EL (cell line): Measurements from ENCODE around the gene HNRNPAB.
"Not testable (repeated sequence)": the region's sequence is repeated elsewhere in the genome, so short reads cannot be mapped to it uniquely, and the experiment has no call there.

ENCODE experiments used
- DNase-seq: peaks from one replicate; pipeline ENCODE4 v3.0.0-alpha.2; 2016

HNRNPAB gene

GRCh38 chr5:178213003-178213461 lies 8.7 kb downstream of the HNRNPAB start:
- DNase-seq = no peak

GRCh38 chr5:178213748-178214151 lies 9.4 kb downstream of the HNRNPAB start:
- no peak for DNase-seq

- DNase-seq = no peak
Measured at GRCh38 chr5:178214160-178214803, 9.9 kb downstream of the HNRNPAB start.

DNA sequence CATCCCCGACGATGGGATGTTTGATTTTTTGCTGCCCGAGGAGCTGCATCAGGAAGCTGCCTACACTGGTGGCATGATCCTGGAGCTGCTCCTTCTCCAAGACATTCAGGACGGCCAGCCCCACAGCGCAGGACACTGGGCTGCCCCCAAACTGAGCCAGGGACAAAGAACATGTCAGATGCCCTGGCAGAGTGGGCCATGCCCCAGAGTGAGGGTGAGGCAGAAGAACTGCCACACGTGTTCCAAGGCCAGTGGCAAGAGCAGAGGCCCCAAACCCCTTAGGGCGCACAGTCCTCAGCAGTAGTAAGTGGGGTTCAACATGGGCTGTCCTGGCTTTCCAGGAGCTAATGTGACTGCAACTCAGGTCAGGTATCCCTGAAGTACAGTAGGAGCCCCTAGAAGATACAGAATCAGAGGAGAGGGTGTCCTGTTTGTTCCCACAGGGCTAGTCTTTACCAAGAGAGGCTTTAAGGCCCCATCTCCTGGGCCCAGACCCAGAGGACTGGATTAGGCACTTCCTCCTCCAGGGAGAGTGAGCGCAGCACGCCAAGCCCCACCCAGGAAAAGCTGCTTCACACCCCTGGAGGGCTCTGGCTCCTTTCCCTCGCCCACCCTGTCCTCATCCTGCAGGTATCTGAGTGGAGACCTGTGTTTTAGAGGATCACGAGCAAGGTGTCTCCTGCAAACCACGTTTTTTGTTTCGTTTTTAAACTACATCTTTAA lies 11.1 kb downstream of the HNRNPAB start:
- no peak for DNase-seq

DNA sequence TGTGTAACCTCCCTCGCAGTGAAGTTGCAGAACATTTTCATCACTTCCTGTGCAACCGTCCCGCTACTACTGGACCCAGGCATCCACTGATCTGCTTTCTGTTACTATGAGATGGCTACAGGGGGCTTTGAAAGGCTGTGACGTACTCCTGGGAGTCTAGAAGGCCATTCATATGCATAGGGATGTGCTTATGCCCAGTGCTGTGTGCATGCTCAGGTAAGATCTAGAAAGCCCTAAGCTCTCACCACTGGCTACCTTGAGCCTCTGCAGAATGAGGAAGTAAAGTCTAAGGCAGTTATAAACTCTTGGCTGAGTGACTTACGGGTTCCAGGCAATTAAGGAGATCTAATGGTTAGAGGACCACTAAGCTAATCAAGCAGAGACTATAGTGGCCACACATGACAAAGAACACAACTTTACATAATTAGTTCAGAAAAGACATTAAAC lies 11.8 kb downstream of the HNRNPAB start:
- no peak for DNase-seq

- no peak for DNase-seq
Measured at GRCh38 chr5:178216779-178217178, 12.4 kb downstream of the HNRNPAB start.

DNA sequence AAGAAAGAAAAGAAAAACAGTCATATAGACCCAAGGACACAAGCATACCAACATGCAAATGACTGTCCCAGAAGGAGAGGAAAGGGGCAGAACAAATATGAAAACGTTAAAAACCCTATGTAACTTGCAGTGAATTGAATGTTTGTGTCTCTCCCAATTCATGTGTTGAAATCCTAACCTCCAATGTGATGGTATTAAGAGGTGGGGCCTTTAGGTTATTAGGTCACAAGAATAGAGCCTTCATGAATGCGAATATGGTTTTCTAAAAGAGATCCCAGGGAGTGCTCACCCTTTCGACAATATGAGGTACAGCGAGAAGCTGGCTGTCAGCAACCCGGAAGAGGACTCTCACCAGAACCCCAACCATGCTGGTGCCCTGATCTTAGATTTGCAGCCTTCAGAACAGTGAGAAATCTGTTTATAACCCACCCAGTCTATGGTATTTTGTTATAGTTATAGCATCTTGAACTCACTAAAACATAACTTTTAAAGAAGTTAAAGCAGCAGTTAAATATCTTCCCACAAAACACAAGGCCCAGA lies 14.0 kb downstream of the HNRNPAB start:
- DNase-seq = no peak

DNA sequence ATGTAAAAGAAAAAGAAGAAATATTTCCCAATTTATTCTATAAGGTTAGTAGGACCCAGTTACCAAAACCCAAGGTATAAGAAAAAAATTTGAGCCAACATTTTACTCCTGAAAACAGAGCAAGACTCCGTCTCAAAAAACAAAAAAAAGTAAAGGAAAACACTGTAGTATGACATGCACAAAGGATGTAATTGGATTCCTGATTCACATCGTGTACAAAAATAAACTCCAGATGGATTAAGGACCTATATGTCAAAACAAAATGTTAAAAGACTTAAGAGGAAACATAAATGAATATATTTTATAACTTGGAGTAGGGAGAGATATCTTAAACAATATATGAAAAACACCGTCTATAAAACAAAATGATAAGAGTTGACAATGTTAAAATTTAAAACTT lies 14.5 kb downstream of the HNRNPAB start:
- no peak for DNase-seq

GRCh38 chr5:178221282-178221681 lies 16.9 kb downstream of the HNRNPAB start:
- no peak for DNase-seq

DNA sequence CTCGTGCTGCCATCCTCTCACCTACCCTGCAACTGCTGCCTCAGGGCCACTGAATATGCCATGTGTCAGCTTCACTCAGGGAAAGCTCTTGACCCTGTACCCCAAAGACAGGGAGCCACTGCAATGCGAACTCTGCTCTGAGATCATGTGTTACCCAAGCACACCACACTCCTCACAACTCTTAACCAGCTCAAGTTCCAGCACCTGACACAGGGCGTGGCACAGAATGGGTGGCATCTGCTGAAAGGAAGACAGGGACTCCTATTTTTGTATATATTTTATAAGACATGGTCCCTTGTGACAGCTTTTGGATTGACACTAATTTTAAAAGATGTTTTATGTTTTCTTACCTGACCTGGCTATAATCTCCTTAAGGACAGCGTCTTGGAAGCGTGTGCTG lies 17.5 kb downstream of the HNRNPAB start:
- DNase-seq = no peak

DNA sequence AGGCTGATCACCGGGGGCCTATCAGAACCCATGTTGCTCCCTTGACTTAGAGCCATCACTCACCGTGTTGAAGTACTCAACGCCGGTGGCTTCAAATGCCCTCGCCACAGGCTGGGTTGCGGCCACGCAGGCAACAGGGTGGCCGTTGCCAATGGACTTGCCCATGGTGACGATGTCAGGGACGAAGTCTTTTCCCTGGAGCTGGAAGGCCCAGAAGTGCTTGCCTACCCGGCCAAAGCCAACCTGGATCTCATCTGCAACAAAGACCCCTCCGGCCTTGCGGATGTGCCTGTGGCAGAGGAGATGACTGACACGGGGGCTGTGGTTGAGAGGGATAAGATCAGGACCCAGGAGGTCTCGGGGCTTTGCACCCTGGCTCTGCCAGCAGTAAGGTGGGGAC lies 18.0 kb downstream of the HNRNPAB start:
- DNase-seq = no peak

- DNase-seq = no peak
Measured at GRCh38 chr5:178223196-178223773, 19.0 kb downstream of the HNRNPAB start.

DNA sequence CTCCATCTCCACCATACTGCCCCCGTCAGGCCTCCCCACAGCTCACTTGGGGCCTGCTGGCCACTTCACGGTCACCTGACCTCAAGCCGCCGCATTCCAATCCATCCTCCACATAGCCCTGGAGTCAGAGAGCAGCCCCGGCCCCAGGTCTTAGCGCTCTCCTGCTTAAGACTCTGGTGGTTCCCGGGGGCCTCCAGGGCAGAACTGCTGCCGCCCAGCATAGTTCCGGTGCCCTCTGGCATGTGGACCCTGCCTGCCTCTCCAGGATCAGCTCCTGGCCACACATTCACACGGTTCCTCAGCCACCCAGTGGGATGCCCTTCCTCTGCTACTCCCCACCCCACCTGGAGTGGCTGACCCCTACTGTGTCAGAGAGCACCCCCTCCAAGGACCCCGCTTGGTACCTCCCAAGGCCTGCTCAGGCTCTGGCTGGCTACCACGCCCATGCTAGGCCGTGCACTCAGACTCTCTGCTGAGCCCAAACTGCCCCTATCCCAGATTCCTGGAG lies 19.5 kb downstream of the HNRNPAB start:
- no peak for DNase-seq

GRCh38 chr5:178224403-178224802 lies 20.1 kb downstream of the HNRNPAB start:
- no peak for DNase-seq

- DNase-seq = no peak
Measured at GRCh38 chr5:178225174-178225573, 20.8 kb downstream of the HNRNPAB start.

GRCh38 chr5:178227138-178227659 lies 22.9 kb downstream of the HNRNPAB start:
- no peak for DNase-seq

GRCh38 chr5:178227929-178228328 lies 23.6 kb downstream of the HNRNPAB start:
- DNase-seq = no peak

- no peak for DNase-seq
Measured at GRCh38 chr5:178228609-178229008, 24.3 kb downstream of the HNRNPAB start.

- DNase-seq = not testable (repeated sequence)
Measured at GRCh38 chr5:178229111-178229510, 24.8 kb downstream of the HNRNPAB start.

DNA sequence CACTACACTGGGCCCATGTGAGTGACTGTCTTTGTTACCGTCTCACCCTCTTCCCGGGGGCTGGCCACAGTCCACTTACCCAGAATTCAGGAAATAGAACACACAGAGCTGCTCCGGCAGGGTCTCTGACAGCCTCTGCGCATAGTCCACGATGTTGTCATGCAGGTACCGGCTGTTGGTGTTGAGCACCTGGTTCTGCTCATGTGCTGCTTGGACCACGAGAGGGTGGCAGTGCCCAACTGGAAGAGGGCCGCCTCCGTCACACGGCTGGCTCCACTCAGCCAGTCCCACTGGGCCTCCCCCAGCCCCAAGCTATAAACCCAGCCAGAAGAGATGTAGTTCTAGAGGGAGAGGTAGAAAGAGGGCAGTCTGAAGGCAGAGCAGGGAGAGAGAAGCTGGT lies 25.5 kb downstream of the HNRNPAB start:
- DNase-seq = no peak

DNA sequence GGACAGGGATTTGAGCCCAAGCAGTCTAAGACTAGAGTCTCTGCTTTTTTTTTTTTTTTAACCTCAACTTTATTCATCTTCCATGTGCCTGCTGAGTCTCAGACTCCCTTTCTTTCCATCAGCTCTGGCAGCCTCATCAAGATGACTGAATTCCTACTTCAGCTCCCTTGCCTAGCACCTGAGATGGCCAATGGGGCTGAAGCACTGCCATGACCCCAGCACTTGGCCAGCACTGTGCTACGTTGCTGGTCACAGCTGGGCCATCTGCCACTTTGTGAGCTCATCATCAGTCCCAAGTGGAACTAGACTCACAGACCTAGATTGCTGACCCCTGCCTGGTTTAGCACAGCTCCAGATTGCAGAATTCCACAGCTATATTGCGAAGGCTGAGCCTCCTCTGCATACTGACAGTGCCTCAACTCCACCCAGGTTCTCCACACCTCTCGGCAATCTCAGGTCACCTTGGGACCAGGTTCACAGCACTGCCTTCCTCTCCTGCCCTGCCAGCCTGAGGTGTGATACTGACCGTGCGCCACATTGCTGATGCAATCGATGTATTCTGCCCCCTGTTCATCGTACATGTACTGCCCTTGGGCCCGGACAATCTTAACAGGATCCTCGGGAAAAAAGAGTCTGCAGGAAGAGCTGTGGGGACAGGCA lies 26.7 kb downstream of the HNRNPAB start:
- no peak for DNase-seq

- no peak for DNase-seq
Measured at GRCh38 chr5:178231539-178232123, 27.3 kb downstream of the HNRNPAB start.
